Urothelium cell line (cell line): ENCODE measurements around the gene RWDD1.
A peak's percentile ranks its signal among the peaks of the same experiment; 100 is the strongest.
"Not testable (repeated sequence)": the region's sequence is repeated elsewhere in the genome, so short reads cannot be mapped to it uniquely, and the experiment has no call there.

ENCODE experiments used
- DNase-seq: peaks from one replicate; pipeline ENCODE4 v3.0.0; 2011; ENCODE audit warnings: low spot score, mixed read lengths
- FAIRE-seq: peaks from 2 replicates; lab custom pipeline; 2011; peaks lifted over from hg19 to GRCh38; lab: Jason Lieb, UNC

RWDD1 gene

DNA sequence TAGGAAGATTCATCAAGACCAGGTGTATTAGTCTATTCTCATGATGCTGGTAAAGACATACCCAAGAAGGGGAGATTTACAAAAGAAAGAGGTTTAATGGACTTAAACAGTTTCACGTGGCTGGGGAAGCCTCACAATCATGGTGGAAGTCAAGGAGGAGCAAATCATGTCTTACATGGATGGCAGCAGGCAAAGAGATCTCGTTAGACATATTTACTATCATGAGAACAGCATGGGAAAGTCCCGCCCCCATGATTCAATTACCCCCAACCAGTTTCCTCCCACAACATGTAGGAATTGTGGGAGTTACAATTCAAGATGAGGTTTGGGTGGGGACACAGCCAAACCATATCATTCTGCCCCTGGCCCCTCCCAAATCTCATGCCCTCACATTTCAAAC lies 32.6 kb downstream of the RWDD1 start:
- FAIRE-seq, DNase-seq: not testable (repeated sequence)

DNA sequence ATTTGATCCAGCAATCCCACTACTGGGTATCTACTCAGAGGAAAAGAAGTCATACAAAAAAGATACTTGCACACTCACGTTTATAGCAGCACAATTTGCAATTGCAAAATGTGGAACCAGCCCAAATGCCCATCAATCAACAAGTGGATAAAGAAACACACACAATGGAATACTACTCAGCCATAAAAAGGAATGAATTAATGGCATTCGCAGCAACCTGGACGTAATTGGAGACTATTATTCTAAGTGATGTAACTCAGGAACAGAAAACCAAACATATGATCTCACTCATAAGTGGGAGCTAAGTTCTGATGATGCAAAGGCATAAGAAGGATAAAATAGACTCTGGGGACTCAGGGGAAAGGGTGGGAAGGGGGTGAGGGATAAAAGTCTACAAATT lies 33.6 kb downstream of the RWDD1 start:
- DNase-seq, FAIRE-seq: not testable (repeated sequence)

DNA sequence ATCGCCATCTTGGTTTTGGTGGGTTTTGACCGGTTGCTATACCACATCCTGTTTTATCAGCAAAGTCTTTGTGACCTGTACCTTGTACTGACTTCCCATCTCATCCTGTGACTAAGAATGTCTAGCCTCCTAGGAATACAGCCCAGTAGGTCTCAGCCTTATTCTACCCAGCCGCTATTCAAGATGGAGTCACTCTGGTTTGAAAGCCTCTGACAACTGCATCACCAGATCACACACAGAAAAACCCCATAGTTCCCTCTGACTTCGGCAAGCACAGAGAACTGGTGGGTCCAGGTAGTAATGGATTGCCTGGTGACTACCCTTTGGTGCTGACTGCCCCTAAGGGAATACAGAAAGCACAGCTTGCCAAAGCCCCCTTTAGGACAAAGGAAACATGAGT lies 34.6 kb downstream of the RWDD1 start:
- DNase-seq = no peak
- FAIRE-seq = no peak

DNA sequence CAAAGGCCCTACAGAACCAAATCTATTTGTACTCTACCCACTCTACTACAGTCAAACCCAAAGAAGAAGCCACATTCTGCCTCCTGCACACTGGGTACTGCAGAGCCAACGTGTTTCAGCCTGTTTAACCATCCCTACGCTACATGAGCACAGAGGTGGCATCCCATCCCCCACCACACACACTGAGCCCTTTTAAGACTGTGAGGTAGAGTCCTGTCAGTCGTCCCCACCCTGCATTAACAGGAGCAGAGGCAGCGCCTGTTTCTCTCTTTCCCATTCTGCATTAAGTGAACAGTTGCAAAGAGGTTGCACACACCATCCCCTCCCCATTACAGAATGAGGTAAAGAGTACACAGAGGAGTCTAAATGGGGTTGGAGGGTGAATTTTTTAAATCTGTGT lies 39.8 kb downstream of the RWDD1 start:
- DNase-seq = no peak
- no peak for FAIRE-seq

DNA sequence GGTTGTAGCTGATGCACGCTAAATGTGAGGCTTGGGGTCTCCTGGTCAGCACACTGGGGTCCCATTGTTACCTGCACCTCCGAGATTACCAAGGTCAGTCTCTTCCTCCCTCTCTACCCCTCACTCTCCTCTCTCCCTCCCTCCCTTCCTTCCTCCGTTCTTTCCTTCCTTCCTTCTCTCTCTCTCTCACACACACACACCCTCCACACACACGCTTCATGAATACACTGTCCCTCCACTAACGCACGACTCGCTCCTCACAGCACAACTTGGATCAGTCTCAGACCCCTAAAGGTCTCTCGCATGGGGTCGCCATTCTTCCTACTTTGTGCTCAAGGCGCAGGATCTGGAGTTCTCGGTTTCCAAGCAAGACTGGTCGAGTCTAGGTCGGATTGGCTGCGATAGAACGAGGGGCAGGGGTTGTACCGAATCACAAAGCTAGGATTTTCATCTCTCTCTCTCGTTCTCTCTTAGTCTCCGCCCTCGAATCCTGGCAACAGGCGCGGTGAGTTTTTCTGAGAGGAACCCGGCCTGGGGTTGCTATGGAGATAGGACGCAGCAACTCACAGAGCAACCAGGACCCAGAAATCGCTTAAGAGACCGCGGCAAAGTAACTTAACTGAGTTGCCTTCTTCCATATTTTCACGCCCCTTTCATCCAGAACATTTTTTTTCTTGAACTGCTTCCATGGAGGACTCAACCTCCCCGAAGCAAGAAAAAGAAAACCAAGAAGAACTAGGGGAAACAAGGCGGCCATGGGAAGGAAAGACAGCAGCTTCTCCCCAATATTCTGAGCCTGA lies 44.8 kb downstream of the RWDD1 start, which contains the start of gene RSPH4A:
Gene RSPH4A (plus strand): TSS at position 543 of the 800 bp plus-strand sequence. CDS start 145 bp downstream, at position 688.
- DNase-seq (peak; percentile 86), FAIRE-seq (no peak)

DNA sequence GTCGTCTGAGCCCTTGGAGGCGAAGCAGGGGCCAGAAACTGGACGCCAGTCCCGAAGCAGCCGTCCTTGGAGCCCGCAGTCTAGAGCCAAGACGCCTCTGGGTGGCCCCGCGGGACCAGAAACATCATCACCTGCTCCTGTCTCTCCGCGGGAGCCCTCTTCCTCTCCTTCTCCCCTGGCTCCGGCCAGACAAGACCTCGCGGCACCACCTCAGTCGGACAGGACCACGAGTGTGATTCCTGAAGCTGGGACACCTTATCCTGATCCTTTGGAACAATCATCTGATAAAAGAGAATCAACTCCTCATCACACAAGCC lies 45.4 kb downstream of the RWDD1 start:
- DNase-seq (peak; percentile 13), FAIRE-seq (no peak)

DNA sequence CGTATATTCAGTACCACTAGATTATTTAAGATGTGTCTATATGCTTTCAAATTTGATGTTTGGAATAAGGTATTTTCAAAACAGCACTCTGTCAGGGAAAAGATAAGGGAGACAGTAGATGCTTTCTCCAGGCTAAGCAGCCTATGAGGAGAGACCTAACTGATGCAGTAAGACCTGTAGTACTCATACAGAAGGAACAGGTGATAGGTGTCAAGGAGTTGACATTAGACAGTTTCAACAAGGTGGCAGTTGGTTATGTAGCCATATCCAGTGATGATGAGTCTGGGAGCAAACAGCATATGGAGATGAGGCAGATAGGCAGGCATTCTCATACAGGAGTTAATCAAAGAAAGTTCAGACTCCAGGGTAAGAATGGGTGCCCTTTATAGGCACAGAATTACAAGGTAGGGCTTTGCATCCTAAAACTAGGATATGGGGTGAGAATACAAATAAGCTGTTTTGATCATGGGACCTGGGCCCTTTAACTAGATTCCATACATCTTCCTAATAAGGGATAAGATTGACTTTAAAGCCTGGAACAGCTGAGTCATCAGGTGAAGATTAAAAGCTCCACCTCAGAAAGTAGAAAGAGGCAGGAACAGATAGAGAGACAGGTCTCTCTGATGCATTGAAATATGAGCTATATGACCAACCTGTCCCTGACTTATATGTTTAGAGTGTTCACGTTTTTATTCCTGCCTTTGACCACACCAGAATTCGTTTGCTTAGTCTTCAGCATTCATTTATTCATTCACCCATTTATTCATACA lies 52.9 kb downstream of the RWDD1 start:
- no peak for FAIRE-seq
- no peak for DNase-seq

DNA sequence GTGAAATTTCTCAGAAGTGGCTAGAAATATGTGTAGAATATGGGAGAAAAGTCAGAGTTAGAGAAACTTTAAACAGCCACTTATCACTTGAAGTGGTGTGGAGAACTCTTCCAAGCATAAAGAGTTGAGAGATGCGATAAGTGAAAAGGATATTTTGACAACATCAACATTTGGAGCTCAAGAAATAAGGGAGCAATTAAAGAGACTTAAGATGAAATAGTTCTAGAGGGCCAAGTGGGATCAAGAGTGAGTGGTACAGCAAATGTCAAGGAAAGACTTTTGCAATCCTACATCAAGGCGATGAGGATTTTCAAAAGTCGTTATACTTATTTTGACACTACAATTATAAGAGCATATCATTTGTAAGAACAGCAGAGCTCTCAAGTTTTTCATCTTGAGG lies 54.6 kb downstream of the RWDD1 start:
- FAIRE-seq (no peak), DNase-seq (no peak)

DNA sequence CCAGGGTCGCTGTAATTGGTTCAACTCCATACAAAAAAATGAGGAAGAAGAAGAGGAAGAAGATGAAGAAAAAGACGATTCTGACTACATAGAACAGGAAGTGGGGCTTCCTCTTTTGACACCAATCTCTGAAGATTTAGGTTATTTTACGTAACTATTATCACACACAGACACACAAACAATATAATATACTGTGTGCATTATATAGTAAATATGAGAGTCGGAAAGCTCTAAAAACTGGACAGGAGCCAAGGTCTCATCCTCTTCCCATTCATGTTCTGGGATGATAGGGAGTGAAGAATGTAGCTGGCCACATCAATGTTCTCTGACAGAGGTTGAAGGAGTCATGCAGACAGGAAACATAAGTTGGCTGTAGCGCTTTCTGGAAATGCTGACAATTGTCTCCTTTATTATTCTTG lies 58.3 kb downstream of the RWDD1 start:
- DNase-seq (no peak), FAIRE-seq (no peak)

DNA sequence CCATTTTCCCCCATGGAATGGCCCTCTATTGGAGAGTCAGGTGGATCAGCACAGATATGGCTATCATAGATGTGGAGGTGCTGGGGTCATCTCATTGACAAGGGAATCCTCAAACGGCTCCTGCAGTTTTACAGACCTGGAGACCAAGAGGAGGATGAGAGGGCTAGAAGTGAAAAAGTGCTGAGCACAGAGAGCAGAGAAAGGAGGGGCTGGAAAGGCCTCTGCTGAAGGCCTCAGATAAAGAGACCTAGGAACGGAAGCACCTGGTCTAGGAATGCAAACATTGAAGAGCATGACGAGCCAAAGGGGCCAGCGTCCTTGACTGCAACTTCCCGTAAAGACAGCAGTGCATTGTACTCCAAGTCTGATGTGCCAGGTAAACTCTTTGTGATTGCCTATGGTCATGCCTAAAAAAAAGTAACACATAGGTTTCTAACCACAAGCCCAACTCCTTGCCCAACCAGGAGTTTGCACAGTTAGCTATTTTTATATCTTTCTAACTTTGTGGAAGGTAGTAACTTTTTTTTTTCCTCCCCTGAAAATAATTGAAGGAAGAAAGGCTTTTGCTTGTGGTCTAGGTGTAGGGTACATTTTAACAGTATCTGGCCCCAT lies 60.2 kb downstream of the RWDD1 start:
- FAIRE-seq = no peak
- no peak for DNase-seq

DNA sequence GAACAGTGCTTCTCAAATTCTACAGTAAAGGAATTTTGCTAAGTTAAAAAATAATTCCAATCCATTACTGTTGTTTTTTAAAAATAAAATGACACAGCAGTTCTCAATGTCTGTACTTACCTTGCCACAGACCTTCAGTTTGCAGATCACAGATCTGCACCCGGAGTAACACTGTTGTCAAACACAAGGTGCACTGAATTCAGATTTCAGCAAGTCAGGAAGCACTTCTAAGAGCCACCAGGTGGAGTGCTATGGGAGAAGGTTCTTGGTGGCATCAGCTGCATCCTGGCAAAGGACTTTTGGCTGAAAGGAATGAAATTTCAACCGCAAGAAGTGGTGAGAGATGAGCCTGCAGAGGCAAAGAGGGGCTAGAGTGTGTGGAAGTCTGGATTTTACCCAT lies 62.4 kb downstream of the RWDD1 start:
- DNase-seq = no peak
- no peak for FAIRE-seq
